Left renal cortex interstitium (tissue), 4 donors: ENCODE measurements around the gene CAMTA1. TPM values are rescaled to one million over a fixed set of nuclear protein-coding genes. Genes with fewer than 3 reads are reported as not detected.
"Not testable (repeated sequence)": the region's sequence is repeated elsewhere in the genome, so short reads cannot be mapped to it uniquely, and the experiment has no call there.

Experiments
- DNase-seq, 4 donors: peaks; one replicate each; pipeline ENCODE4 v3.0.0-alpha.2; 2013; ENCODE audit warnings: low read depth in 4 of 4, low spot score in 2 of 4, missing footprints in 1 of 4
- polyA plus RNA-seq, 4 donors: library from polyadenylated mRNA; unstranded; fragments of 120-200 nt; gene quantifications; one replicate each; pipeline ENCODE4 v1.2.1, GENCODE V29; 2013; ENCODE audit not compliant: insufficient read length in 4 of 4

CAMTA1 gene
- polyA plus RNA-seq, 4 donors = 76.8 to 91.3 (median 85.3) TPM

DNA sequence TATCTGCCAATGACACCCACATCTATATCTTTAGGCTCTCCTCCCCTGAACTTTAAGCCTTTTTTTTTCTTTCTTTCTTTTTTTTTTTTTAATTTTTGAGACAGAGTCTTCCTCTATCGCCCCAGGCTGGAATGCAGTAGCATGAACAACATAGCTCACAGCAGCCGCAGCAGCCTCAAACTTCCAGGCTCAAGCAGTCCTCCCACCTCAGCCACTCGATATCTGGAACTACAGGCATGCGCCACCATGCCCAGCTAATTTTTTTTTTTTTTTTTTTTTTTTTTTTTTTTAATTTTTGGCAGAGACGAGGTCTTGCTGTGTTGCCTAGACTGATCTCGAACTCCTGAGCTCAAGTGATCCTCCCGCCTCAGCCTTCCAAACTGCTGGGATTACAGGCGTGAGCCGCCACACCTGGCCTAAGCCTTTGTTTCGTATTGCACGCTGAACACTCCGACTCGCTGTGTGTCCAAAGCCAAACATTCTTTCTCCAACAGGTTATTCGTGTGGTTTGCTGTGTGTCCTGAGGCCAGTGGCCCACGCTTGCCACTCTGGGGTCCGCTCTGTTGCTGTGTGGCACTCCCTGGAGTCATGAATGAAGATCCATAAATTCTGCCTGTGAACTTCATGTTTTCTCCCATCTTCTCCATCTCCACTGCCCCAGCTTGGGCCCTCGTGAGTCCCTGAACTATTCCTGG is 119.4 kb downstream of the CAMTA1 start:
- no peak for DNase-seq

DNA sequence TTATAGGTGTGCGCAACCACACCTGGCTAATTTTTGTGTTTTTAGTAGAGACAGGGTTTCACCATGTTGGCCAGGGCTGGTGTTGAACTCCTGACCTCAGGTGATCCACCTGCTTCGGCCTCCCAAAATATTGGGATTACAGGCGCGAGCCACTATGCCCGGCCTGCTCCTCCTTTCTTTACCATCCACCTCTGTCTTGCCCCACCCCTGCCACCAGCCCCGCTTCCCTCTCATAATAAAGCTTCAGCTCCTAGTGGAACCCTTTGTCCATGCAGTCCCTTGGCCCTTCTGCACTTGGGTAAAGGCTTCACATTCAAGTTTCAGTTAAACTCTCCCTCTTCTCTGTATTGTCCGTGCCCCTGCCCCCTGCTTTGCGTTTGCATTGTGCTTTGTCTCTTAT is 120.1 kb downstream of the CAMTA1 start:
- no peak for DNase-seq

DNA sequence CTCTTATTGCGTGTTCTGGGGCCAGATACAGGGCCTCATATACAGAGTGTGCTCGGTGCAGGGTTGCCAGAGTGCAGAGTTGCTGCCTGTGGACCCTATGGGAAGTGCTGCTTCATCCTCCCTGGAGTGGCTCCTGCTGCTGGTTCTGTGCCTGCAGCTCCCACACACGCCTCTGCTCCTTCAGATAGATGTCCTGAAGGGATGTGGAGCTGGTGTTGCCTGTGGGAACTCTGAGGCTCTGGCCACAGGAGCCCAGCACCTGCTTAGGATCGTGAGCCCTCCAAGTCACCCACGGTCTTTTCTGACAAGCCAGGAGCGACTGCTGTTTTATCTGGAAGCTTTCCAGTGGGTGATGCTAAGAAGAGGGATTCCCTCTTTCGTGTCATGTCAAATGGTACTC is 120.5 kb downstream of the CAMTA1 start:
- DNase-seq = no peak

DNA sequence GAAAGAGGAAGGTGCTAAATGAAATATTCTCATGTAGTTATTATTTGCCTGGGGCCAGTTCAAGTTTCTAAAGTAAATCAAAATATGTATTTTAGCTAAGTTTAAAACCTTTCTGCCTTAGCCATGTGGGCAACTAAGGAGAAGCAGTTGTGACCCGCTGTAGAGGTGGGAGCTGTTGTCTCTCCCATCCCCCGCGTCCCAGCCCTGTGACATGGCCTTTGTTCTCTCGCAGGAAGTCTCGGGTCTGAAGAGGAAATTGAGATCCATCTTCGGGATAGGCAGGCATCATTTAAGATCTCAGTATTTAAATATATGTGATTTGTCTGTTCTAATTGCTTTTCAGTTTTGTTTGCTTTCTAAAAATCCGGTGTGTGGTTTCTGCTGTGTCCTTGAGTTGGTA is 121.5 kb downstream of the CAMTA1 start:
- DNase-seq = no peak

DNA sequence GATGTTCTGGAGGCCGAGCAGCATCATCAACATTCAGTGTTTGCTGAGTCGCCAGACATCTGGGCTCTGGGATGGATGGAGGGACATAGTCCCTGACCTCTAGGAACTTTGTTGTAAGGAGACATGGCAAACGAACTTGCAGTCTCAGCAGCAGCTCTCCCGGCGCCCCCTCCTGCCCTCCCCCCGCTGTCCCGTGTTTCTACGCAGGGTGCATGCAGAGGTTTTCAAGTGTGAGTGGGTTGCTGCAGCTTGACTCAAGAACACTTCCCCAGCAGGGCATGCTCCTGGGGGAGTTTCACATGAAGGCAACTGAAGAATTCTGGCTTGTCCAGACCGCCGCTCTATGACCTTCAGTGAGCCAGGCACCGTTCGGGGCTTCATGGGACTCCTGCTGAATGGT is 121.9 kb downstream of the CAMTA1 start:
- no peak for DNase-seq

DNA sequence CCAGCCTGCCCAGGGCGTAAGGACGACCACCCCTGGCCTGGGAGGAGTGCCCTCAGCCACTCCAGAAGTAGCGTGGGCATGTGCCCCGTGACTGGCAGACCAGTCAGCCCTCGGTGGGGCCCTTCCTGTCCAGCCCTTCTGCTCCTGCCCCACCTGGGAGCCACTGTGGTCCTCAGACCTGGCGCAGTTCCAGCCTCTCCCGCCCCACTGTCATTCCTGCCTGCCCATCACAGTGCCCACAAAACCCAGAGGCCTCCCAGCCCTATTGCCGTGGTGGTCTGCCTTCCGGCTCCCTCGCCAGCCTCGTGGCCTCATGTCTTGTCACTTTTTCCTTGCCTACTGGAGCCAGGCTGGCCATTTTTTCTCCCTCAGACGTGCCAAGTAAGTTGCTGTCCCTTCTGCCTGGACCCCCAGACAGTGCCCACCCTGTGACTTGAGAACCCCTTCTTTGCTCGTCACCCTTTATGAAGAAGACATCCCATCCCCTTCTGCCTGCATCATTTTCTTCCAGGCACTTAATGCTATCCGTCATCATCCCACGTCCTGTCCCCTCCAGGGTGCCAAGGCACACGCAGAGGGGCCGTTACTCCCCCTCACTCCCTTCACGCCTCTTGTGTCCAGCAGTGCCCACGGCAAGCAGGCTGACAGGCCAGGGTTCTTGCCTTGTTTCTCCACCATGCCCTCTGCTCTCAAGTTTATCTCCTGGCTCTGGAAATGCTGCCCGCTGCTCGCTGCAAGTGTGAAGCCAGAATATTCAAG is 122.6 kb downstream of the CAMTA1 start:
- DNase-seq = no peak

DNA sequence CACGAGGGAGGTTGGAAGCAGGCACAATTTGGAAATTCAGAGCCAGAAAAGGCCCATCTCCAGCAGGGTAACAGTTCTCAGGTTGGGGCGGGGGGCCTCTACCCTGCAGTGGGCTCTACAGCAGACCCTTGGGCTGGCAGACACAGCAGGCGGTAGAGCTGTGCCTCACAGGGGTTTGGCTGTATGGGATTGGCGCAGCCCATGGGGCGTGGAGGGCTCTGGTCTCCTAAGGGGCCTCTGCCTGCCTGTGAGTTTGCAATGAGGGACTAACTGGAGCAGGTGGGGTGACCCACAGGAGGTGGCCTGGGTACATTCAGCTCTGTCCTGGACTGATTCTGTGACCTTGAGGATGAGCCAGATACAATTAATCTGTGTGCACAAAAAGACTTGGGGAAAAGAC is 124.1 kb downstream of the CAMTA1 start:
- DNase-seq = no peak

DNA sequence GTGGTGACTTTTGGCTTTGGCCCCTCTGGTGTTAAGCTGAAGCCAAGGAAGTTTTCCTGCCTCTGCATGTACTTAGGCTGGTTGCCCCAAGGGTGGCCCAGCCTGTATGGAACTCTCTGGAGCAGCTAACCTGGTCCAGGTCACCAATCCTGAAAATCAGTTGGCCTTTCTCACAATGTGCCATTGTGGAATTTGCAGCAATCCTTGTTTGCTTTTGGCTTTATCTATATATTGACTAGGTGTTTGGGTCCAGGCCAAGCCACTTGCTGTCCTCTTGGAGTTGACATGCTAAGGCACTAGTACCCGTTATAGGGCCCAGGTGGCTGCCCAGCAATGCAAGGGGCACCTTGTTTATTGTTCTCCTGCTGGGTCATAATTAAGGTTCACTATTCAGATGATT is 124.6 kb downstream of the CAMTA1 start:
- DNase-seq = no peak

DNA sequence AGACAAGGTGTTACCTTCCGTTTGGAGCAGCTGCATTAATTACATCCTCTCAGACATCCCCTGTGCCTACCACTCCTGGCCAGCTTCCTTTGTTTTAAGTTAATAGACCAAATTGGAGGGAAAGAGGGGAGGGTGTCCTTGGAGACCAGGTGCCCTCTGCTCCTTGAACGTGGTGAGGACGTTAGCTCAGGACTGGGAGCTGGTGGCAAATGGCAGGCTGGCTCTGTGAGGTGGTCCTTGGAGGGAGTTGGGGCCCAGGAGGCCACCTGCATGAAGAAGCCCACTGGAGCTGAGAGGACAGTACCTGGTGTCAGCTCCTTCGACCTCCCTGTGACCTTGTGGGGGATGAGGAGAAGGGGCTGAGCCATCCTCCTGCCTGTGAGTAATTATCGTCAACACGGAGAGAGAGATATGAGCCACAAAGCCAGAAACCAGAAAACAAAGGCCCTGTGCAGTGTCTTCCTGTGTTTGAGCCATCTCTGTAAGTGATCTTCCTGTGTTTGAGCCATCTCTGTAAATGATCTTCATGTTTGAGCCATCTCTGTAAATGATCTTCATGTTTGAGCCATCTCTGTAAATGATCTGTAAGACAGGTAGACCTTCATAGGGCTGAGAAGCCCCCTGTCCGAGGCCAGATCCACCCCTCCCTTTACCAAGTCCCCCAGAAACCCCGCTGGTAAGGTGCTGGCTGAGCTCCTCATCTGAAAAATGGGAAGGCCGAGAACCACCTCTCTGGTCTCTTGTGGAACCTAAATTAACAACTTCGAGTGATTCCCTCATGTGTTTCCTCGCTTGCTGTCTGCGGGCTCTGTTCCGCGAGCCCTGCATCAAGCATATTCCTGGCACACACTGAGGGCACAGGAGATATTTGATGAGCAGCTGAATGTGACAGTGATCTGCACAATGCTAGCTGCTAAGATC is 126.0 kb downstream of the CAMTA1 start:
- no peak for DNase-seq

DNA sequence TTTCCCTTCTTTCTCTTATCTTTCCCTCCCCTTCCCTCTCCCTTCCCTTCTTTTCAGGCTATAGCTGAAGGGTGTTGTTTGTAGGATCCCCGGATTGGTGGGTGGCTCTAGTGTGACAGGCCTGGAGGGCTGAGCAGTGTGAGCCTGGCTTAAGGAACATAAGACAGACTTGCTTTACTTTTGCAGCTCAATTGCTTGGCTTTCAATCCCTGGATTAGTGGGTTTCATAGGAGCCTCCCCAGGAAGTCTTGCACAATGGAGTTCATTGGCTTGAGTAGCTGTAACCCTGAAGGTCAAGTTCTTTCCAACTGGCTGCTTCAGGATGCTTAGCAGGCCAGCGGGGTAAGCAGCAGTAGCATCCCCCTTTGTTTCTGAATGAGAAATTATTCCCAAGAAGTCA is 126.7 kb downstream of the CAMTA1 start:
- DNase-seq = no peak

DNA sequence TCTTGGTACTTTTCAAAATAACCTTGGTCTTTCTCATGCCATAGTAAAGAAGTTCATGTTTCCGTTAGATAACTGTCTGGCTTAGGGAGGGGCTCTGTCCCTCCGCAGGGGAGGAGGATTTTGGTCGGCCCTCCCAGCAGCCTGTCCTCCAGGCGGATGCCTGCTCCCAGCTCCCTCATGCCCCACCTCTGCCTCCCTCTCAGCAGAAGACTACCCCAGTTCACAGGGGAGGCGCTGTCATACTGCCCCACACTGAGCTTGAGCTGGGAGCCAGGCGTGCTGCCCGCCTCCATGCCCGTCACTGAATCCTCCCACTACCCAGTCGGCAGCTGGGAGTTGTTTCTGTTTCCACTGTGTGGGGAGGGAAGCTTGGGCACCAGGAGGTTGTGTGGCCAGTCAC is 127.3 kb downstream of the CAMTA1 start:
- no peak for DNase-seq

DNA sequence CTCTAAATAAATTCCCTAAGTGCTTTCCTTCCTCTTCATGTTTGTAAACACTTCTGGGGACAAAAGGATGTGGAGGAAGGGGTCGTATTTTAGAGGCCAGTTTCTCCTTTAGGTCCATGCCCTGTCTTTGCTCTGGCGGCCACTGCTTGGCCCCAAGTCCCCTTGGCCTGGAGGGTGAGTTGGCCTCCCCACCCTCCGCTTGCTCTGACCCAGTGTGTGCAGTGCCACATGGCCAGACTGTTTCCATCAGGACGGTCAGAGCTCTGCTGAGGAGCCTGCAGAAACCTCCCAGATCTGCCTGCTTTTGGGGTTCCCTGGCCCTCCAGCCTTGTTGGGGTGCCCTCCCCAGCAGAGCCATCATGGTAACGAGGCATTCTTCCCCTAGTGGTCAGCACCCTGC is 127.8 kb downstream of the CAMTA1 start:
- DNase-seq = no peak

DNA sequence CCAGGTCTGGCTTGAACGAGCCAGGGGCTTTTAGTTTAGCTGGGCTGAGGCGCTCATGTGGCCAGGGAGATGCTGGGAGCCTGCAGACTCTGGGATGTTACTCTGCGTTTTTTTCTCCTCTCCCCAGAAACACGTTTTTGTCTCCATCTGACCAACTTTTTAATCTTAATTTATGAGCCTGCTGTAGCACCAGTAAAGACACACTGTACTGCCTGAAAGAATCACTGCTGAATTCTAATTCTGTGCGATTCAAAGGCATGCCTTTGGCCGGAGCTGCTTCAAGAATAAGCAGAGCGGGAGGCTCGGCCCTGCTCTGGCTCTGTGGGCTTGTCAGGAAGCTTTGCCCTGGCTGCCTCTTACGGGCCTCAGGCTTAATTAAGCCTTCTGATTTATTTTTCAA is 129.5 kb downstream of the CAMTA1 start:
- DNase-seq = no peak

DNA sequence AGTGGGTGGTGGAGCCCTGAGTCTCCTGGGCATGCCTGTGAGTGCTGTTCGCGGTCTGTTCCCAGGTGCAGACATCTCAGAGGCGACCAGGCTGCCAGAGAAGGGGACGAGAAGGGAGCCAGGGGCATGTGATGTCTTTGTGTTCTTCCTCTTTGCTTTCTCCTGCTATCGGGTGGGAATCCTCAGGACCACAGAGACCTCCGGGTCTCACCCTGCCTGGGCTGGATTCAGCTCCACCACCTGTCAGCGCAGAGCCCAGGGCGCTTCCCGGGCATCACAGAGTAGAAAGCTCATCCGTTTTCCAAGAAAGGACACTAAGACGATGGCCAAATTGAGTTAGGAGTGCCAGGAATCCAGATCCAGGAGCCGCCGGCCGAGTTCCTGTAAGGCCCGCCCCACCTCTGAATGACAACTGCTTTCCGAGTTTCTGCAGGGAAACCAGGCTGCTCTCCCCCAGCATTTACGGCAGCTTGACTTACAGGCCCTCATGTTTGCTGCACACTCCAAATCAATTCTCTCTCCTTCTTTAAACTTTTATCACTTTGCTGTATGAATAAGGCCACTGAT is 130.8 kb downstream of the CAMTA1 start:
- DNase-seq = no peak

DNA sequence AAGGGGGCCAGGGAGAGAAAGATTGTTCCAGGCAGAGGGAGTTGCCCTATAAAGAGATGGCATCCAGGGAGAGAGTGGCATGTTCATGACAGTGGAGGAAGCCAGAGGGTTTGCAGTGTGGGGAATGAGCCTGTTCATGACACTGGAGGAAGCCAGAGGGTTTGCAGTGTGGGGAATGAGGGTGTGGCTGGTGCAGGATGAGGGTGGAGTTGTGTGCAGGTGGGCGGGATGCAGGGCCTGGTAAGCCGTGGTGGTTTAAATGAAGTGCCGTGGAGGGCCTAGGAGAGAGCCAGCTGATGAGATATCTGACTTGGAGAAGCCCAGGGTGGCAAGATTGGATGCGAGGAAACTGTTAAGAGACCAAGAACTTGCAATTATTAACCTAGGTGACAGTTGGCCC is 131.8 kb downstream of the CAMTA1 start:
- no peak for DNase-seq

DNA sequence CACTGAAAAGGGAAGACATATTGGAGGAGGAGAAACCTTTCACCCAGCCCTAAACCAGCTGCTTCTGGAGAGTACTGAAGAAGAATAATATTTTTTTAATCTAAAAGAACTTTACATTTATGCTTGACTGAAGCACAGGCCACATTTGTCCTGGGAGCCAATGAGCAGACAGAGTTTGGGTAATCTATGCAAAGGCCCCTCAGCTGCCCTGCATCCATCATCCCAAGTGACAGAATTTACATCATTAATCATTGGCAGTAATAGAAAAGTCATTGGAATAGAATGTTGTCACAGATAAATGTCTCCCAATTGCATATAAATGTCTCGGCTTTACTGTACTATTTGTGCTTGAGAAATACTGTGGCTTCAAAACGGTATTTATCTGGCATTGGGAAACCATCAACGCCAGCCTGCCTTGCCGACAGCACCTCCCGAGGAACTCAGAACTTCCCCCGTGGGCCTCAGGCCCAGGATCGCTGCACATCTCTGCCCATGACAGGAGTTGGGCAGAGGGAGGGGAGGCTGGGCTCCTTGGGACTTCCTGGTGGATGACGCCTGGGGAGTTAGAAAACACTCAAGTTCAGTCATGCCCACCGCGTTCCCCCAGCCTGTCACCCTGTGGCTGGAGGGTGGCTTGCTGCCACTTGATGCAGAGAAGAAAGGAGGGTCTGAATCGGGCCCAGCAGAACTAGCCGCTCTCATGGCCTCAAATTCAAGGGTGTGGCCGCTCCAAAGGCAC is 133.1 kb downstream of the CAMTA1 start:
- DNase-seq = no peak

DNA sequence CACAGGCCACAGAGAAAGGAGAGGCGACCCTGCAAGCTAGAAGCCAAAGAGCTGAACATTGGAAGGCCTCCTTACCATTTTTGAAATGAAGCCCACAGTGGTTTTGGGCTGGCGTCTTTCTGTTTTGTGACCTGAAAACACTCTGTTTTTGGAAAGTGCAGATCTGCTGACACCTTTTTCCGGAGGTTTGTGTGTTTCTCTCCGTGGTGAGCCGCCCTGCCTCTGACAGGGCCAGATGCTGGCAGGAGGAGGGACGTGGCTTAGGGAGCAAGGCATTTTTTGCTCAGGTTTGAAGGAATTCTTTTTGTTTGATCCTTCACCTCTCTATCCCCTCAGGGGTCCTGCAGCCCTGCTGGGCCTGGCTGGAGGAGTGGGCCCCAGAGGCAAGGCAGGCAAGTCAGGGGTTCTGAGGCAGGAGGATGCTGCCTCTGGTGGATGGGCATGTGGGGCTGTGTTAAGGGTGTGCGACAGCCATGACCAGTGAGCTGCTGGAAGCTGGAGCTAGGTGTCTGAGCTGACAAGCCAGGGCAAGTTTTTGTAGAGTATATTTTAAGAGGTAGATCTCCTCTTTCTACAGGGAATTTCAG is 133.8 kb downstream of the CAMTA1 start:
- no peak for DNase-seq

DNA sequence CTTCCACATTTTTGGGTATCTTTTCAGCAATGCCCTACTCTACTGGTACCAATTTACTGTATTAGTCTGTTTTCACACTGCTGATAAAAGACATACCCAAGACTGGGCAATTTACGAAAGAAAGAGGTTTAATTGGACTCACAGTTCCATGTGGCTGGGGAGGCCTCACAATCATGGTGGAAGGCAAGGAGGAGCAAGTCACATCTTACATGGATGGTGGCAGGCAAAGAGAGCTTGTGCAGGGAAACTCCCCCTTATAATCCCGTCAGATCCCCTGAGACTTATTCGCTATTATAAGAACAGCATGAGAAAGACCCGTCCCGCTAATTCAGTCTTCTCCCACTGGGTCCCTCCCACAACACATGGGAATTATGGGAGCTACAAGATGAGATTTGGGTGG is 136.3 kb downstream of the CAMTA1 start:
- not testable (repeated sequence) for DNase-seq

DNA sequence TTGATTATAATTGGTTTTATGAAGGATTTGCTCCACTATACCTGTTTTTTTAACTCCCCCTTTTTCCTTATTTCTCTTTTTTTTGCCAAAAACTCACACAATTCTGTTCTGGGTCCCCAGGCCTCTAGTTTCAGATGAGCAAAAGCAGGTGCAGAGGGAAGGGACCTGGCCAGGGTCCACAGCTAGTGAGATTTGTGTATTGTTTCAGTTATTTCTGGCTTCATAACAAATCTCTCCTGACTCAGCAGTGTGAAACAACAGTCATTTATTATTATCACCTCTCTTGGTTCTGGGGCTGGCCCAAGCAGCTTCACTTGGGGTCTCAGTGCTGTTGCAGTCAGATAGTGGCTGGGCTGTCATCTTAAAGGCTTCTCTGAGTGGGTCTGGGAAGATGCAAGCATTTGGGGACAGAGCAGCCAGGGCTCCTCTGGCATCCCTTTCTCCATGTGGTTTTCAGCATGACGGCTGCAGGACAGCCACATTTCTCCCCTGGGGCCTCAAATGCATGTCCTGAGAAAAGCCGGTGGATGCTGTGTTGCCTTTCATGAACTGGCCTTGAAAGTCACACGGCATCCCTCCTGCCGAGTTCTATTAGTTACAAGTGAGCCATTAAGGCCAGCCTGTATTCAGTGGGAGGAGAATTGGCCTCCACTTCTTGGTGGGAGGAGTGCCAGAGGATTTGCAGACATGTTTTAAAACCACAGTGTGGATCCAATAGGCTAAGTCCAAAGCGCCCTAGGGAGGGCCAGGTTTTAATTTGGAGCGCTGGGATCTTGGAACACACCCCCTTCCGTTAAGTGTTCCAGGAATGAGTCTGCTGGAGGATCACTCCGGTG is 137.1 kb downstream of the CAMTA1 start:
- no peak for DNase-seq
